GM18502 (cell line): ENCODE data around the gene BPTF.
"Not testable (repeated sequence)": the region's sequence is repeated elsewhere in the genome, so short reads cannot be mapped to it uniquely, and the experiment has no call there.

ENCODE experiments used
- ATAC-seq: cut with Tn5 transposase; IDR thresholded peaks from one replicate; pipeline ENCODE4 v1.9.1; 2021; ENCODE audit warnings: mild to moderate bottlenecking; ENCODE audit not compliant: unreplicated experiment, poor library complexity

BPTF gene

GRCh38 chr17:67867591-67867990 lies 42.3 kb downstream of the BPTF start:
- no peak for ATAC-seq

- ATAC-seq: no peak
Measured at GRCh38 chr17:67868176-67868575, 42.9 kb downstream of the BPTF start.

GRCh38 chr17:67879662-67880061 lies 54.4 kb downstream of the BPTF start:
- no peak for ATAC-seq

- no peak for ATAC-seq
Measured at GRCh38 chr17:67881083-67881482, 55.8 kb downstream of the BPTF start.

- ATAC-seq: no peak
Measured at GRCh38 chr17:67884741-67885140, 59.4 kb downstream of the BPTF start.

GRCh38 chr17:67891481-67892119 lies 66.3 kb downstream of the BPTF start:
- ATAC-seq: no peak

GRCh38 chr17:67902511-67903231 lies 77.4 kb downstream of the BPTF start:
- ATAC-seq: no peak

GRCh38 chr17:67905298-67905697 lies 80.0 kb downstream of the BPTF start:
- not testable (repeated sequence) for ATAC-seq

GRCh38 chr17:67910117-67910803 lies 85.0 kb downstream of the BPTF start:
- not testable (repeated sequence) for ATAC-seq

- ATAC-seq: no peak
Measured at GRCh38 chr17:67911059-67911782, 85.9 kb downstream of the BPTF start.

GRCh38 chr17:67912088-67912487 lies 86.8 kb downstream of the BPTF start:
- ATAC-seq: no peak

- ATAC-seq: no peak
Measured at GRCh38 chr17:67912656-67913055, 87.4 kb downstream of the BPTF start.

GRCh38 chr17:67920212-67920611 lies 94.9 kb downstream of the BPTF start:
- ATAC-seq: no peak

- ATAC-seq: no peak
Measured at GRCh38 chr17:67922503-67922902, 97.2 kb downstream of the BPTF start.

GRCh38 chr17:67928842-67929241 lies 103.5 kb downstream of the BPTF start:
- ATAC-seq: not testable (repeated sequence)

GRCh38 chr17:67931227-67931626 lies 105.9 kb downstream of the BPTF start:
- no peak for ATAC-seq

GRCh38 chr17:67942810-67943209 lies 117.5 kb downstream of the BPTF start:
- no peak for ATAC-seq

GRCh38 chr17:67944035-67944434 lies 118.7 kb downstream of the BPTF start:
- no peak for ATAC-seq

- no peak for ATAC-seq
Measured at GRCh38 chr17:67946513-67946912, 121.2 kb downstream of the BPTF start.

GRCh38 chr17:67947325-67947813 lies 122.1 kb downstream of the BPTF start:
- ATAC-seq: no peak

- no peak for ATAC-seq
Measured at GRCh38 chr17:67950945-67951344, 125.6 kb downstream of the BPTF start.
